ENCODE measurements around the gene CFAP20DC. TPM values are rescaled to one million over a fixed set of nuclear protein-coding genes. Genes with fewer than 3 reads are reported as not detected.
"Not testable (repeated sequence)": the region's sequence is repeated elsewhere in the genome, so short reads cannot be mapped to it uniquely, and the experiment has no call there.

Gene CFAP20DC
- total RNA-seq, 1 experiment from 2014 or later: 4.5 TPM

DNA sequence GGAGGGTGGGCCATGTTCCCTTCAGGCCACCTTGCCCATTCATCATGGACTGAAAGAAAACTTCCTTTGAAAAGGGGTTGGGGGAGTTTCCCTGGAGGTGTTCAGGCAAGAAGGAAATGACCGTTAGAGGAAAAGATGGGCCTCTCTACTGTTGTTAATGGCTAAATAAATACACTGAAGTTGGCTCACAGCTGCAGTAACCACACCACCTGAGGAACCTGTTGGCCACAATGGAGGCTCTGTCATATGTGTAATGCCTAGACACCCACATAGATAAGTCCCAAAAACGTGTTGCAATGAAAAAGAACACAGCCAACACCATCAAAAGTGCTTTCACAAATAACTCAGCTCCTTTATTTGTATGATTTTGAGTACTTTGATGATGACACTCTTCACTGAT is 345.1 kb downstream of the CFAP20DC start:
- no peak for TF ChIP-seq CTCF (conservative IDR thresholded peaks at IDR 0.05)
- Mint-ChIP-seq H3K27me3 (ENCODE audit: low read depth) (peaks cover 6% of the 10 kb centered on the region), H3K27ac (no peak overlapping the region), H3K4me1 (no peaks in the 10 kb centered on the region), H3K4me3 (no peak overlapping the region), H3K36me3 (ENCODE audit: insufficient read depth in 1 of 3, low read depth in 3 of 3) (no peaks in the 10 kb centered on the region; a peak in 2 of 7 replicates), H3K9me3 (peaks cover 0 to 4% of the 10 kb centered on the region in 2 experiments; a peak in 2 of 5 replicates)
- Histone ChIP-seq H3K79me1 (ENCODE audit: insufficient read depth, low read depth, low read length, poor library complexity, severe bottlenecking) (no peaks in the 10 kb centered on the region), H2AK5ac (ENCODE audit: insufficient read length, low read length) (no peak overlapping the region), H2BK12ac (ENCODE audit: insufficient read length, low read depth, low read length) (no peak overlapping the region), H3K23ac (ENCODE audit: insufficient read length, low read depth, low read length) (no peak overlapping the region), H3K9ac (ENCODE audit: extremely low read depth, insufficient read length, low read length) (no peak overlapping the region), H2AFZ (ENCODE audit: low read length) (no peak overlapping the region), H4K20me1 (ENCODE audit: control insufficient read depth, insufficient read depth, insufficient read length) (no peaks in the 10 kb centered on the region), H3T11ph (ENCODE audit: low read length) (no peak overlapping the region), H3K79me2 (ENCODE audit: insufficient read depth, low read length) (no peaks in the 10 kb centered on the region), H2BK15ac (ENCODE audit: low read depth, low read length) (no peak overlapping the region), H3K4me1 (ENCODE audit: insufficient read depth, low read length) (no peaks in the 10 kb centered on the region), H3K27me3 (ENCODE audit: insufficient read depth, low read length) (no peaks in the 10 kb centered on the region), H3K56ac (ENCODE audit: insufficient read length, low read depth, low read length) (no peak overlapping the region), H3K4ac (ENCODE audit: low read depth, low read length) (no peak overlapping the region), H3K18ac (ENCODE audit: insufficient read length, low read depth, low read length) (no peak overlapping the region), H4K8ac (replicated peaks; ENCODE audit: insufficient read length, low read depth, low read length) (no peak overlapping the region), H2BK20ac (ENCODE audit: low read depth, low read length, poor library complexity, severe bottlenecking) (no peak overlapping the region), H3K14ac (ENCODE audit: insufficient read depth, low read length) (no peak overlapping the region), H2BK120ac (ENCODE audit: low read depth, low read length, poor library complexity, severe bottlenecking) (no peak overlapping the region), H3K23me2 (ENCODE audit: insufficient read length, low read depth, low read length, poor library complexity, severe bottlenecking) (no peaks in the 10 kb centered on the region), H2BK5ac (ENCODE audit: insufficient read length, low read length) (no peak overlapping the region), H3K27ac (ENCODE audit: insufficient read length, low read depth, low read length) (no peak overlapping the region), H4K91ac (ENCODE audit: insufficient read length, low read depth, low read length) (no peak overlapping the region), H3K4me2 (ENCODE audit: insufficient read depth, insufficient read length, low read length) (no peak overlapping the region), H3K9me3 (ENCODE audit: control insufficient read depth, low read depth, low read length) (no peaks in the 10 kb centered on the region), H4K5ac (ENCODE audit: insufficient read length, low read depth, low read length) (no peak overlapping the region)
- WGBS (ENCODE audit: extremely low coverage, insufficient read length, low lambda C conversion rate): no CpG with 5 or more reads among the region's 2 CpGs
- no peak for DNase-seq

- not testable (repeated sequence) for H3K4me1 ChIP-seq (ENCODE audit: insufficient read depth, low read length); H3K9ac ChIP-seq (ENCODE audit: extremely low read depth, insufficient read length, low read length); H4K20me1 ChIP-seq (ENCODE audit: control insufficient read depth, insufficient read depth, insufficient read length); H4K91ac ChIP-seq (ENCODE audit: insufficient read length, low read depth, low read length); H3K9me3 ChIP-seq (ENCODE audit: control insufficient read depth, low read depth, low read length); H3K23ac ChIP-seq (ENCODE audit: insufficient read length, low read depth, low read length); H3K4me1 Mint-ChIP-seq; H2BK5ac ChIP-seq (ENCODE audit: insufficient read length, low read length); H3K79me2 ChIP-seq (ENCODE audit: insufficient read depth, low read length); H2AFZ ChIP-seq (ENCODE audit: low read length); H4K8ac ChIP-seq (replicated peaks; ENCODE audit: insufficient read length, low read depth, low read length); H3K27ac ChIP-seq (ENCODE audit: insufficient read length, low read depth, low read length); H3K27ac Mint-ChIP-seq; H2AK5ac ChIP-seq (ENCODE audit: insufficient read length, low read length); H2BK120ac ChIP-seq (ENCODE audit: low read depth, low read length, poor library complexity, severe bottlenecking); H2BK15ac ChIP-seq (ENCODE audit: low read depth, low read length); H3K18ac ChIP-seq (ENCODE audit: insufficient read length, low read depth, low read length); H3K23me2 ChIP-seq (ENCODE audit: insufficient read length, low read depth, low read length, poor library complexity, severe bottlenecking); H3T11ph ChIP-seq (ENCODE audit: low read length); H4K5ac ChIP-seq (ENCODE audit: insufficient read length, low read depth, low read length); H3K4ac ChIP-seq (ENCODE audit: low read depth, low read length); H3K79me1 ChIP-seq (ENCODE audit: insufficient read depth, low read depth, low read length, poor library complexity, severe bottlenecking); DNase-seq; H3K14ac ChIP-seq (ENCODE audit: insufficient read depth, low read length); H3K27me3 ChIP-seq (ENCODE audit: insufficient read depth, low read length); H2BK12ac ChIP-seq (ENCODE audit: insufficient read length, low read depth, low read length); H3K56ac ChIP-seq (ENCODE audit: insufficient read length, low read depth, low read length); H3K36me3 Mint-ChIP-seq (ENCODE audit: insufficient read depth in 1 of 3, low read depth in 3 of 3); H3K27me3 Mint-ChIP-seq (ENCODE audit: low read depth); H3K4me2 ChIP-seq (ENCODE audit: insufficient read depth, insufficient read length, low read length); H2BK20ac ChIP-seq (ENCODE audit: low read depth, low read length, poor library complexity, severe bottlenecking); H3K4me3 Mint-ChIP-seq; H3K9me3 Mint-ChIP-seq
- no CpG with 5 or more reads among the region's 2 CpGs for WGBS (ENCODE audit: extremely low coverage, insufficient read length, low lambda C conversion rate)
These were observed 345.5 kb downstream of the CFAP20DC start for GRCh38 chr3:58704304-58704703.
